HTERT RPE-1 (cell line): ENCODE results near the gene BRD4.

Experiments
- in situ Hi-C: fragments of 300-500 bp; cut with MboI; formaldehyde crosslinking; loops from 4 replicates; pipeline ENCODE4 v1.14.3; 2020; ENCODE audit warnings: low sequenced_read_pairs

BRD4 gene

DNA sequence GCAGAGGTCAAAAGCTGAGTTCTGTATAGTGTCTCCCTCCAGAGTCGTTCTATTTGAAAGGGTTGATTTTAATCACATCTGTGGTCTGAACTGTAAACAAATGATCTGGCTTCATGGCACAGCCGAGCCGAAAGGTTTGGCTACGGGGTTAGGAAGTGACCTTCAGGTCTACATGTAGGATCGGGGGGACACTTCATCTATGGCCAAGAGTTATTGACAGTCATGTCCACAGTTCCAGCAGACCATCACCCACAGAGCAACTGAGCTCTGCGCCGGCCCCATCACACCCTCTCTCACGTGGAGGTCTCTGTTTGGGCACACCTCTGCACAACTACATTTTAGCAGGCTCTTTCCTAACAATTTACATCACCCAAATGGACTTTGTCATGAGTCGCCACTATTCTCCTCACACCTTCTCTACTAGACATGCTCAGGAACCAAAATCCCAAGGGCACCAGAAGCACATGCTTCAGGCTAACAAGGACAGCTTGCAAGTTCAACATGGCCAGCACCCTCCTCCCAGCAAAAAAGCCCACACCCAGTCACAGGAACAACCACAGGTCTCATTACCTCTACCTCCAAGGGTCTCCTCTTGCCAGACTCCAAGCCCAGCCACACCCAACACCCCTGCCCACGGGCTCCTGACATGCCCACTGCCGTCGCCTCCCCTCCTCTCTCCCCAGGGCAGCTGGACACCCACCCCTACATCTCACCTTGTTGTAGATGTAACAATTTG is 64.0 kb downstream of the BRD4 start:
- in situ Hi-C loops = no loop called here

DNA sequence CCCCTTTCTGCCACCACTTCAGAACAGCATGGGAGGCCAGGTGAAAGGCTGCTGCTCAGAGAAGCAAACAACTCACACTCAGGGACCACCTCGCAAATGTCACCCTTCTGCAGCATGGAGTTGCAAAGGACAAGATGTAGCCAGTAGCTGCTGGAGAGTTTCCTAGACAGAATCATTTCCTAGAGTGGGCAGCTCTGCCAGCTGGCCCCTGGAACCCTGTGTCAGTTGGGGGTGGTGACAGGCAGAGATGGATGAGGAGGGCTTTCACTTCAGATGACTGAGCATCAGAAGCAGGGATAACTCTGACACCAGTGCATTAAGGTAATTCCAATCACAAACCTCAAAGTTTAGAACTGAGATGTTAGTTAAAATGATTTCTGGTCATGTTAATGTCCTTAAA is 65.7 kb downstream of the BRD4 start:
- in situ Hi-C loops = no loop called here

DNA sequence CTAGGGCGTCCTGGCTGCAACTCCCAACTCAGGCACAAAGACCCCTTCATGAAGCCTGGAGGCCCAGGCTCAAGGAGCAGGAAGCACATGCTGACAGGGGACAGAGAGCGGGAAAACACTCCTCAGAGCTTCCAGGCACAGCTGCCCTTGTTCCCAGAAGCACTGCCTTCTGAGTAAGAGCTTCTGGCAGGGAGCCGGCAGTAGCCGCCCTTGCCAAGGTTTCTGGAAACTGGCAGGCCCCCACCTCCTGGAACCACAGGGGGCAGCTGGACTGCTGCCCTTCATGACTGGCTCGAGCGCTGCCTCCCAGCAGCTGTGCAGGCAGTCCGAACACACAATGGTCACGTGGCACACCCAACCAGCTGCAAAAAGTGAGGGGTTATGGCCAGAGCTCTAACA is 66.5 kb downstream of the BRD4 start:
- in situ Hi-C loops = no loop called here

DNA sequence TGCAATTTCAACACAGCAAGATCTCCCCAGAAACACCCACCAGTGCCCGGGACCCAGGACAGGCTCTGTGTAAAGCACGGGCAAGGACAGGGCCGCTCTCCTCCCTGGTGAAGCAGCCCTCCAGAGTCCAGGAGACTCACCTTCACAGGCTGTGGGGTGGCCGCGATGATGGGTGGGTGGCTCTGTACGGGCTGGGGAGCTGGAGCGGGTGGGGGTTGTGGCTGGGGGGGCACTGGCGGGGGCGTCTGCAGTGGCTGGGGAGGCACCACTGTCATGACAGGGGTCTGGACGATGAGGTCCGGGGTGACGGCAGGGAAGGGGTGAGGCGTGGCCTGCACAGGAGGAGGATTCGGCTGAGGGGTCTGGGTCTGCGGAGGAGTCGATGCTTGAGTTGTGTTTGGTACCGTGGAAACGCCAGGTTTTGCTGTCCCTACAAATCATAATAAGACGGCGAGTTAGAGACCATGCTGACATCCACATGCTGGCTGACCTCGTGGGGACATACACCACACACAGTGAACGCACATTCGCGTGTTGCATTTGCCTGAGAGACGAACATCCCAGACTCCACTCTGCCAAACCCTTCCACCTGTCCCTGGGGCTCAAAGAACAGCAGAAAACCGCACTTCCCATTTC is 67.0 kb downstream of the BRD4 start:
- in situ Hi-C loops = no loop called here

DNA sequence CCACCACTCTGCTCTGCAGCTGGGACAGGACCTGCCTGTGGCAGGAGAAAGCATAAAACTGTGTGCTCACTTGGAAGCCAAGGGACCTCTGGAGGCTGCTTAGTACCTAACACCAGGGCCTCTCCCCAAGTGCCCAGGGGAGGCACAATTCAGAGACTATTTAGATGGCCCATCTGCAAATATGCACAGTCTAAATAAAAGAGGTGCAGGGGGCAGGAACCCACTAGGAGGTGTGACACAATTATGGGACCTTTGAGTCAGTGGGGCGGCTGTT is 67.5 kb downstream of the BRD4 start:
- in situ Hi-C loops = no loop called here

DNA sequence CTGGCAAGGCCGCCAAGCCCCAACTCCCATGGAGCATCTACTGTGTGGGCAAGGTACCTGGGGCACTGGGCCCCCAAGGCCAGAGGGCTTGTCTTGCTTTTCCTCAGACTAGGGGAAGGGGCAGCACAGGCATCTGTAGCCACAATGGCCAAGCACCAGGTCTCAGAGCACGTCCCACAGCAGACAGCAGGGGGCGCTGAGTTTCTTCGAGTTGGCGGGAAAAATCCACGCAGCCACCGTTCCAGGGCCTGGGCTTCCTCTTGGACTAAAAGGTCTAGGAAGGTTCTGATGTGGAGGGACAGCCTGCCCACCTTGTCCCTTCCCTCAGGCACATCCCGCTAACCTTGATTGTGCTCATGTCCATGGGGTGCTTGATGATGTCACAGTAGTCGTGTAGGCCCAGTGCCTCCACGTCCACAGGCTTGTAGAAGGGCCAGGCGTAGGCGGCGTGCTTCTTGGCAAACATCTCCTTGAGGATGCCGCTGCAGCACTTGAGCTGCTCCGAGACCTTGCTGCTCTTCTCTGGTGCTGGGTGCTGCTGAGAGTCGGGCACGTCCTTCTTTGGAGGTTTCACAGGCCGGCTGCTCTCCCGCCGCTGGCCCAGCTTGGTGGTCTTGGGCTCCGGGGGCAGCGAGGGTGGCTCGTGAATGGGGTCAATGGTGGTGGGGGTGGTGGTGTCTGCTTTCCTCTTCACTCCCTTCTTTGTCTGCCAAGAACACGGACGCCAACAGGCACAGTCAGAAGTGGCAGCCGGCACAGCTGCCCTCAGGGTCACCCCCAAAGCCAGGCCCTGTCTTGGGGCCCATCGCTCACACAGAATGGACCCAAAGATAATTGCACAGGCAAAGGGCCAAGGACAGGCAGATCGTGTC is 68.0 kb downstream of the BRD4 start:
- in situ Hi-C loops = no loop called here

DNA sequence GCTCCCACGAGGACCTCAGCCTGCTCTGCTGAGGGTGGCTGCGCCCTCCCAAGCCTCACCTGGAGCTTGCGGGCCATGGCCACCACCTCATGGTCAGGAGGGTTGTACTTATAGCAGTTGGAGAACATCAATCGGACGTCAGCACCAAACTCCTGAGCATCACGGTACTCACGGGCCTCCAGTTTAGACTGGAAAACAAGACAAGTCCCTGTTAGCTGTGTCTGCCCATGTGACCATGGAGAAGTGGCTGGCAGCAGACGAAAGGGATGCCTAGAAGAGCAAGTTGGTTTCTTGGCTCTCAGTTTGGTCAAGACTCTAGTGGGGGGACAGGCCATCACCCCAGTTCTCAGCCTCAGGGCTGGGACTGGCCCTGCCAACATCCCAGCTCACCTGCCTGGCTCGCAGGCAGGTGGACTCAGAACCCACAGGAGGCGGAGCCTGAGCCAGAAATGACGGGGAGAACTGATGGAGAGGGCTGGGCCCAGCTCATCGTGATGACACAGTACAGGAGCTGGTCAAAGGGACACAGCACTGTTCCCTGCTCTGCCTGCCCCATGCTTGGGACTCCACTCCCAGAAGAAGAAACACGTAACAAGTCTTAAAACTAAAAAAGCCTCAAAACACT is 68.9 kb downstream of the BRD4 start:
- in situ Hi-C loops = no loop called here

DNA sequence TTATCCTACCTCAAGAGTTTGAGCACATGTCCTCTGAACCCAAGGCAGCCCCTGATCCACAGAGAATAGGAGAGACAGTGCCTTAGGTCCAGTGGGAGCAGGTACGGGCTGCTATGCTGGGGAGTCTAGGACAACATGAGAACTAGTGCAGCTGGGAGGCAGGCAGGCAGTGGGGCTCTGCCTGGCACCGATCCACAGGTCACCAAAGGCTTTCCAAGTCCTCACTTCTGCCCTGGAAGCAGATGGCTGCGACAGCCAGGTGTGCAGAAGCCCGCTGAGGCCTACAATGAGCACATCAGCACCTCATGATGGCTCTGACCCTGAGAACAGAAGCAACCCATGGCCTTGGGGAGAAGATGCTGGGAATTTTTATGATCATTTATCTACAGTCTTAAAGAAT is 70.3 kb downstream of the BRD4 start:
- in situ Hi-C loops = no loop called here

DNA sequence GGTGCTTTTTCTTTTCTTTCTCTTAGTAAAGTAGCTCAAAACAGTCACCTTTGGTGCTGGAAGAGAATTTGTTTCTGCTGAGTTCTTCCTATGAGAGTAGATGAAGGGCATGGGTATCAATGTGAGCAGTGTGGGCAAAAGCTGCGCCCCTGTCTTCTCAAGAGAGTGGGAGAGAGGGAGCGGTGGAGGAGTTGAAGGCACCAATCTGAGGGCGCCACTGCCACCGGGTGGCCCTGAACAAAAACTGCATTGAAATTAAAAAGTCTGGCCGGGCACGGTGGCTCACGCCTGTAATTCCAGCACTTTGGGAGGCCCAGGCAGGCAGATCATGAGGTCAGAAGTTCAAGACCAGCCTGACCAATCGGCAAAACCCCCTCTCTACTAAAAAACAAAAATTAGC is 71.4 kb downstream of the BRD4 start:
- in situ Hi-C loops = no loop called here

DNA sequence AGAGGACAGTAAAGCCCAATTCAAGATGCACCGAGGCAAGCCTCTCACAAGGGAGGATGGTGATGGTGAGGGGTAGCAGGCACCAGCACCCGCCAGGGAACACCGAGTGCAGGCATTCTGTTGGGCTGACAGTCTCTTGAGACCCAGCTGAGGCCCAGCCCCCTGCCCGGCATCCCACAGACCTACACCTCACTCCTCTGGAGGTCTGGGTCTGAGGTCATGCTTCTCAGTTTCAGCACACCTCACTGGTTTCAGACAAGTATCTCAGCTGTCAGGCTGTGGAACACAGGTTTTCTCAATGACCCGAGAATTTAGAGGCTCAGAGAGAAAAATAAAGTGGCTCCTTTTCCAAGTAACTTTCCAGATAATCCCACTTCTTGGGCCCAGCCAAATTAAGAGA is 72.4 kb downstream of the BRD4 start:
- in situ Hi-C loops = no loop called here

DNA sequence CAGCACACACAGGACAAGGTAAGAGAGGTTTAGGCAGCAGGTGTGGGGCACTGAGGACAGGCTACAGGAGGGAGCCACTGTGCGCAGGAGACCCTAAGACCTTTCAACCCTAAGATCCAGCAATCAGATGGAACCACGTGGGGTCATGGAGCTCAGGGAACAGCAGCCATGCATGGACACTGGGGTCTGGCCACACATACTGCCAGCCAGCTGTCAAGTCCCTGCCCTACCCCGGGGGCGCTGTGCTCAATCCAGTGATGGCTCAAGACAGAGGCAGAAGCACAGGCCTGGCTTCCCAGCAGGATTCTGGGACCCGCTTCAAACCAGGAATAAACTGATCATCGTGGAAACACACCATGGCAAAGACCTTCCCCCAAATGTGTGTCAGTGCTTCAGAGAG is 74.6 kb downstream of the BRD4 start:
- in situ Hi-C loops = no loop called here

DNA sequence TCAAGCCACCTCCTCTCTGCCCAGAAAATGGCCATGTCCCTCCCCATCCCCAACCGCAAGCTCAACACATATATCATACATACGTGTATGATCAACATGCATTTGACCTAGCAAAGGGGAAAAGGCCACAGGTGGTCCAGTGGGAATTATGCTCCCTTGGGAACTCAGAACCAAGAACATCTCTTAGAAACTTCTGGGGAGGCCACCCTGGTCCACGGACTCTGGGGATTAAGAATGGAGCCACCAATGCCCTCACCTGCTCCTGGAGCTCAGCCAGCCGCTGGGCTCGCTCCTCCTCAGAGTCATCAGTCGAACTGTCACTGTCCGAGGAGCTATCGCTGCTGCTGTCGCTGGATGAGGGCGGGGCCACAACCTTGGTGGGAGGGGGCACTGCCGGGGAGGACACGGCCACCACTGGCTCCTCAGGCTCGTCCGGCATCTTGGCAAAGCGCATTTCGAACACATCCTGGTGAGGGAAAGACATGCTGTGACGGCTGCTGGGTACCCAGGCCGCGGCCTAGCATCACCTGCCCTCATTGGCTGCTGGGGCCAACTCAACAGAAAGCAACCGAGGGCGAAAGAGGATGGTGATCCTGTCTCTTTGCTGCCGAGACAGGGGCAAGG is 75.5 kb downstream of the BRD4 start:
- in situ Hi-C loops = no loop called here

DNA sequence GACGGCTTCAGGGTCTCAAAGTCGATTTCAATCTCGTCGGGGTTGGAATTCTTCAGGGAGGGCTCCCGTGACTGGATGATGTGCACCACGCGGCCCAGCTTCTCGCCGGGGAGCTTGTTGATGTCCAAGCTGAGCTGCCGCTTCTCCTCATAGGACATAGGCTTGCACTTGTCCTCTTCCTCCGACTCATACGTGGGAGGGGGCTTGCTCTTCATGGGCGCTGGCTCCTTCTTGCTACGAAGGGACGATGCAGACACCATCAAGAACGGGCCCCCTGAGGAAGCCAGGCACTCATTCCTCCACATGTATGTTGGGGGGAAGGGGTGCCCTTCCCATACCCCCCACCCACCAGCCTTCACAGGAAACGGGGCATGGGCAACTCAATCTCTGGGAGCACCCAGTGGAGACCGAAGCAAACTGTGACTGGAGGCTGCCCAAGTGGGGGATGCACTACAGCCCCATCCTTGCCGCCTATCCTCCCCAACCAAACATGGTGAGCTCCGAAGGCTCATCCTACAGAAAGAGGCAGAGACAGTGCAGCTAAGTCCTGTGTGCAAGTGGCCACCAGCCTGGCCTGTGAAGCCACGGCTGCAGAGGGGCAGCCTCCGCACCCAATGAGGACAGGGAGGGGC is 76.9 kb downstream of the BRD4 start:
- in situ Hi-C loops = no loop called here

DNA sequence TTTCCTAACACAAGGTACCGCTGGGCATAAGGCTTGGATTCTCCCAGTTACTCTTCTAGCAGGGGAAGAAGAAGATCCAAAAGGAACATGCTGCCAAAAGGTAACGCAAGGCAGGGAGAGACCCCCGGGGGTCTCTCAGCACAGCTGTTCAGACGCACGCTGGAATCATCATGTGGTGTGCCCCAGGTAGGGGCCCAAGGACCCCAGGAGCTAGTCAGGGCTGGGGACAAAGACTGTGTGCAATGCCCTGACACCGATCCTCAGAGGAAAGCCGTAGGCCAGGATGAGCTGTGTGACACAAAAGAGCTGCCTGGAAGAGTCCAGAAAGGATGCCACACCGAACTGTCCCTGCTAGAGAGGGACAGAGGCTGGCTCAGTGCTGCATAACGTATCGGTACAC is 77.8 kb downstream of the BRD4 start:
- in situ Hi-C loops = no loop called here

DNA sequence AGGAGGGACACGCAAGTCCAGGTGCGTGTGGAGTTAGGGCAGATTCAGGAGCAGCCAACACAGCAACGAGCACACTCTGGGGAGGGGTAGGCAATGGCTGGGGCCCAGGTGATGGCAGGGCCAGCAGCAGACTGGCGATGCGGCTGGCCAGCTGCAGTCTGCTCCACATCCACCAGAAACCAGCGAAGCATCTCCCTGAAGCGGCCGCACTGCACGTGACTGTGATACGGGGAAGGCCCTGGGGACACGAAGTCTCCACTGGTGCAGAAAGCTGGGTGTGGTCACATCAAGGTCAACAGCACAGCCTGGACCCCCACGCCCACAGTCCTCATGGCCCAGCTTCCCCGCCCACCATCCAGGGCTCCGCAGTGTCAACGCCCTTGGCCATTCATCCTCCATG is 78.8 kb downstream of the BRD4 start:
- in situ Hi-C loops = no loop called here

DNA sequence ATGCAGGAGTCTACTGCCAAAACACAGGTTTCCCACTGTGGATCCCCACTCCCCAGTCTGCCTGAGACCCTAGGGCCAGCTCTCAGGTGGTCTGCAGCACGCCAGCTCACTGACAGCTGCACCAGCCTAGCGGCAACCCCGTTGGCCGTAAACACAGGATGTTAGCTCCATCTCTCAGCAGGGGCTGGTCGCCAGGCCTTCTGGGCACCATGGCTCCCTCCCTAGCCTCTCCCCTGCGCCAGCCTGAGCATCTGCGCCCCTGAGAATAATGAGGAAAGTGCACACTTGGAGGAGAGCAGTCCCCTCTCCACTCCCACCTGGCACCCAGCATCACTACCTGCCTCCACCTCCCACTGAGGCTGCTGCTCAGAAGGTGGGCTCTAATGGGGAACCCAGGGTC is 79.3 kb downstream of the BRD4 start:
- in situ Hi-C loops = no loop called here

DNA sequence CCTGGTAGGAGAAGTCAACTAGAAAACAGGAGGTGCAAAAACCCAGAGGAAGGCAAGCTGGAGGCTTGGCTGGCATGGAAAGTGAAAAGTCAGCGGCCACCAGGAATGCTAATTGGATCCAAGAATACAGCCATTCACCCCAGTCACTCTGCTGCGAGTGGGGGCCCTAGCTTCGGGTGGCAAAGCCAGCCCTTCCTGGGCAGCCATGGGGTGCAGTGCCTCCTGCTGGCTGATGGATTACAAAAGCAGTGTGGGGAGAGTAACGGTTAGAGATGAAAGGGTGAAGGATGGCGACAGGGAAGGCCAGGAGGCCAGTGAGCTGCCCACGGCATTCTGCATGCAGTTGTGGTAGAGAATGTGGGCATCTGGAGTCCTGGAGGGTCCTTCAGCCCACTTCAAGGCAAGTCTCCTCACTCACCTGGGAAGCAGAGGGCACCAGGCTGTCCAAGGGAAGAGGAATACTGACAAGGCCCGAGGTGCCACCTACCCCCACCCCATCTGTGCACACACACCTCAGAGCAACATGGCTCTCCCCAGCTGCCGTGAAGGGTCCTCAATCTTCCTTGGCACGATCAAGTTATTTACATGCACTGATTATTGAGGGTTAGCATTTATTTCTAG is 79.8 kb downstream of the BRD4 start:
- in situ Hi-C loops = no loop called here

DNA sequence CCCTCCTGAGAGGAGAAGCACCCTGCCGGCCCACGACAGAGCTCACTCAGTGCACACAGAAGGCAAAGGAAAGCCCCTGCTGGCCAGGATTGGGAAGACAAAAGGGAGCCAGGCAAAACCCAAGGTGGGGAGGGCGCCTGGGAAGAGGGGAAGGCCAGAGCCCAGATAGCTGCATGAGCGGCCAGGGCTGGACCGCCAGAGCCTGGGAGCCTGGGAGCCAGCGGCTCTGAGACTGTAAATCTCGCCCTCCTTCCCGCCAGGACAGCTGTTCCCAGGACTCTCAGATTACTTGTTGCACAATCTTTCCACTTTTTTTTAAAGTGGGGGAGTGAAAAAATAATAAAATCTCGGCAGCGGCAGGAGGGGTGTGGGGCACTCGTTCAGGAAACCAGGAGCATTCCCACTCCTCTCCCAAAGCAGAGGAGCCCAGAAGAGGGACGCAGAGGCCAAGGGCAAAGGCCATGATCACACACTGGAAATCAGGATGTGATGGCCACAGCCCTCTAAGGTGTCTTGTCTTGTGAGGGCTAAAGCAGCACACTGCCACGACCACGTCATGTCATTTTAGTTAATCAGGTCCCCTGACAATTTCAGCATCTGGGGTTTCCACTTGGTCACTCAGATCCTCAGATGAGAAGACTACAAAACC is 80.5 kb downstream of the BRD4 start:
- in situ Hi-C loops = no loop called here

DNA sequence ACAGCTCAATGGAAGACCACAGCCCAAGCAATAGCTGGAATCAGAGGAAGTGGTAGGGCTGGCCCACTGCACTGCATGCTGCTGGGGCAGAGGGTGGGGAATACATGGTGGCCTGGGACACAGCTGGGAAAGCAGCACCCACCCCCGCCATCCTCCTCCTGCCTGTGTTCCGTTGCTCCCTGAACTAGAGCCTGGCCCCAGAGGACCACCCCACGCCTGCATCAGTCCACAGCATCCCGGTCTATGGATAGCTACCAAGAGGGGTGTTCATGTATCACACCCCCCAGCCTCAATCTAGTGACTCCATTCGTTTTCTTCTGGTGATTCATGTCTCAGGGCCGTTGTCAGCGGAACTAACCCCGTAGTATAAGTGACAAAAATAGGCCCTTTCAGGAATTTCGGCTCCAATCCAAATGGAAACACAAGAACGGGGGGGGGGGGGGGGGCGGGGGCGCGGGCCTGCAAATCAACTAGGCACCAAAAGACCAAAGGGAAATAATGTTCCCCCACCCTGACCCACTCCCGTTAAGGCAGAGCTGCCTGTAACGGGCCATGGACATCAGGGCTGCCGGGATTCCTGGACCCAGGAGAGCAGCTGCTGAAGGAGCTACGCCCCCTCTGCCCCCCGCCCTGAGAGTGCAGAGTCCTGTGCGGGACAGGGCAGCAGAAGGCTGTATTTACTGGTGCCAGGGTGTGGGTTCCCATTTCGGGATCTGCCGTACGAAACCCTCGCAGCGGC is 81.2 kb downstream of the BRD4 start:
- in situ Hi-C loops = no loop called here
